Measurements from ENCODE around the gene ST3GAL2. TPM values are rescaled to one million over a fixed set of nuclear protein-coding genes. Genes with fewer than 3 reads are reported as not detected.

ST3GAL2 gene
- total and polyA plus RNA-seq, 4 donors, result 8.4 to 37.0 (median 30.5) TPM

GRCh38 chr16:70402916-70403659, 35.8 kb downstream of the ST3GAL2 start:
- no peaks in the 10 kb centered on the region for H3K27me3 ChIP-seq (ENCODE audit: control insufficient read depth in 3 of 3, insufficient read depth in 3 of 3, low read length in 2 of 3)
- no peak overlapping the region for H3K27ac ChIP-seq (ENCODE audit: low read depth in 1 of 2, low read length in 1 of 2)
- H3K36me3 ChIP-seq (ENCODE audit: control insufficient read depth in 4 of 4, insufficient read depth in 4 of 4, low read length in 4 of 4), result peaks cover 0 to 26% (median 14%) of the 10 kb centered on the region in 4 donors
- ATAC-seq (ENCODE audit: insufficient read depth, low FRiP score) (no peak), DNase-seq (peak in 1 of 3 donors; percentile 15)
- H3K4me3 ChIP-seq, result no peak overlapping the region
- no peaks in the 10 kb centered on the region for H3K9me3 ChIP-seq (ENCODE audit: control insufficient read depth in 4 of 4, insufficient read depth in 3 of 4, low read length in 3 of 4)
- H3K9ac ChIP-seq (ENCODE audit: insufficient read depth in 1 of 2, low read length in 2 of 2), result no peak overlapping the region
- no peak for TF ChIP-seq CTCF (IDR thresholded peaks at IDR 0.05; ENCODE audit: control extremely low read depth, extremely low read depth)
- WGBS, 2 donors, result 73 to 84% methylated on average over 11 of the region's 11 CpGs
- peaks cover 0 to 3% (median 0%) of the 10 kb centered on the region in 5 donors for H3K4me1 ChIP-seq (ENCODE audit: control insufficient read depth in 5 of 5, insufficient read depth in 5 of 5, low read length in 5 of 5)

GRCh38 chr16:70399951-70400350, 38.9 kb downstream of the ST3GAL2 start:
- Histone ChIP-seq H3K4me3 (no peak overlapping the region), H3K4me1 (ENCODE audit: control insufficient read depth in 5 of 5, insufficient read depth in 5 of 5, low read length in 5 of 5) (peaks cover 0 to 3% (median 0%) of the 10 kb centered on the region in 5 donors), H3K27me3 (ENCODE audit: control insufficient read depth in 3 of 3, insufficient read depth in 3 of 3, low read length in 2 of 3) (no peaks in the 10 kb centered on the region), H3K9ac (ENCODE audit: insufficient read depth in 1 of 2, low read length in 2 of 2) (no peak overlapping the region), H3K9me3 (ENCODE audit: control insufficient read depth in 4 of 4, insufficient read depth in 3 of 4, low read length in 3 of 4) (no peaks in the 10 kb centered on the region), H3K27ac (ENCODE audit: low read depth in 1 of 2, low read length in 1 of 2) (no peak overlapping the region), H3K36me3 (ENCODE audit: control insufficient read depth in 4 of 4, insufficient read depth in 4 of 4, low read length in 4 of 4) (peaks cover 0 to 30% (median 16%) of the 10 kb centered on the region in 4 donors)
- no peak for ATAC-seq (ENCODE audit: insufficient read depth, low FRiP score)
- DNase-seq, result no peak
- TF ChIP-seq CTCF (IDR thresholded peaks at IDR 0.05; ENCODE audit: control extremely low read depth, extremely low read depth), result no peak
- WGBS, 2 donors, result 92 to 93% methylated on average over 10 of the region's 10 CpGs

GRCh38 chr16:70399381-70399780, 39.5 kb downstream of the ST3GAL2 start:
- DNase-seq, result no peak
- no peaks in the 10 kb centered on the region for H3K27me3 ChIP-seq (ENCODE audit: control insufficient read depth in 3 of 3, insufficient read depth in 3 of 3, low read length in 2 of 3)
- ATAC-seq (ENCODE audit: insufficient read depth, low FRiP score), result no peak
- peaks cover 0 to 3% (median 0%) of the 10 kb centered on the region in 5 donors for H3K4me1 ChIP-seq (ENCODE audit: control insufficient read depth in 5 of 5, insufficient read depth in 5 of 5, low read length in 5 of 5)
- H3K4me3 ChIP-seq, result no peak overlapping the region
- no peak for TF ChIP-seq CTCF (IDR thresholded peaks at IDR 0.05; ENCODE audit: control extremely low read depth, extremely low read depth)
- peaks cover 0 to 32% (median 15%) of the 10 kb centered on the region in 4 donors for H3K36me3 ChIP-seq (ENCODE audit: control insufficient read depth in 4 of 4, insufficient read depth in 4 of 4, low read length in 4 of 4)
- 90 to 97% methylated on average over 8 of the region's 8 CpGs for WGBS, 2 donors
- H3K27ac ChIP-seq (ENCODE audit: low read depth in 1 of 2, low read length in 1 of 2), result no peak overlapping the region
- H3K9ac ChIP-seq (ENCODE audit: insufficient read depth in 1 of 2, low read length in 2 of 2), result no peak overlapping the region
- H3K9me3 ChIP-seq (ENCODE audit: control insufficient read depth in 4 of 4, insufficient read depth in 3 of 4, low read length in 3 of 4), result no peaks in the 10 kb centered on the region

Data from lung (tissue), 12 donors.